Stimulated activated CD4-positive, alpha-beta T cell treated with anti-CD3 and anti-CD28 coated beads, Interleukin-2, amount 100 ng/mL, for 24 hours (primary cell): ENCODE data around the gene ZNF691.
"Not testable (repeated sequence)": the region's sequence is repeated elsewhere in the genome, so short reads cannot be mapped to it uniquely, and the experiment has no call there.

ENCODE experiments used
- DNase-seq, 2 donors: peaks; one replicate each; pipeline ENCODE4 v3.0.0-alpha.2; 2020

The ZNF691 gene

DNA sequence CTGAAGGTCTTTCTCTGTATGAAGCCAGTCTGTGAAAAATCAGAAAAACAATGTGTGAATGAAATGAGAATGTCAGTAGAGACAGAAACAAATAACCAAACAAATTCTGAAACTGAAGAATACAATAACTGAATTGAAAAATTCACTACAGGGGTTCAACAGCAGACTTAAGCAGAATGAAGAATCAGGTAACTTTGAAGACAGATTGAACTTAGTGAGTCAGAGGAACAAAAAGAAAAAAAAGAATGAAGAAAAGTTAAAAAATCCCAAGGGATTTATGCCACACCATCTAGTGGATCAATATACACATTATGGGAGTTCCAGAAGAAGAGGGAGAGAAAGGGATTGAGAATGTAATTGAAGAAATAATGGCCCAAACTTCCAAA is 14.6 kb downstream of the ZNF691 start:
- DNase-seq: no peak

DNA sequence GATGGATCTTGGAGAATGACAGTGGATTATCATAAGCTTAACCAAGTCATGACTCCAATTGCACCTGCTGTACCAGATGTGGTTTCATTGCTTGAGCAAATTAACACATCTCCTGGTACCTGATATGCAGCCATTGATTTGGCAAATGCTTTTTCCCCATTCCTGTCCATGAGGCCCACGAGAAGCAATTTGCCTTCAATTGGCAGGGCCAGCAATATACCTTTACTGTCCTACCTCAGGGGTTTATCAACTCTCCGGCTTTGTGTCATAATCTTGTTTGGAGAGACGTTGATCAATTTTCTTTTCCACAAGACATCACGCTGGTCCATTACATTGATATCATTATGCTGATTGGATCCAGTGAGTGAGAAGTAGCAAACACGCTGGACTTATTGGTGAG is 20.1 kb downstream of the ZNF691 start:
- DNase-seq: no peak

DNA sequence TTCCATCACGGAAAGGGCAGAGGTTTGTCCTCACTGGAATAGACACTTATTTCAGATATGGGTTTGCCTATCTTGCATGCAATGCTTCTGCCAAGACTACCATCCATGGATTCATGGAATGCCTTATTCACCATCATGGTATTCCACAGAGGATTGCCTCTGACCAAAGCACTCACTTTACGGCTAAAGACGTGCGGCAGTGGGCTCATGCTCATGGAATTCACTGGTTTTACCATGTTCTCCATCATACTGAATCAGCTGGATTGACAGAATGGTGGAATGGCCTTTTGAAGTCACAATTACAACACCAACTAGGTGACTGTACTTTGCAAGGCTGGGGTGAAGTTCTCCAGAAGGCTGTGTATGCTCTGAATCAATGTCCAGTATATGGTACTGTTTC is 22.1 kb downstream of the ZNF691 start:
- not testable (repeated sequence) for DNase-seq

DNA sequence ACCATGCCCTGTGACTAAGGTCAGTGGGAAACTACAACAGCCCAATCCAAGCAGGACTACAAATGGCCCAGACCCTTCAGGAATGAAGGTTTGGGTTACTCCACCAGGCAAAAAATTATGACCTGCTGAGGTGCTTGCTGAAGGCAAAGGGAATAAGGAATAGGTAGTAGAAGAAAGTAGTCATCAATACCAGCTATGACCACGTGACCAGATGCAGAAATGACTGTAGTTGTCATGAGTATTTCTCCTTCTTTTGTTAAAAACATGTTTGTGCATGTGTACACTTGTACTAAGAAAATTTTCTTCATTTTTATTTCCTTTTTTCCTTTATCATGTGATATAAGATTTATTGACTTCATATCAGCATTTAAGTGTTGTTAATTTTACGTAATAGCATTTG is 22.8 kb downstream of the ZNF691 start:
- not testable (repeated sequence) for DNase-seq

DNA sequence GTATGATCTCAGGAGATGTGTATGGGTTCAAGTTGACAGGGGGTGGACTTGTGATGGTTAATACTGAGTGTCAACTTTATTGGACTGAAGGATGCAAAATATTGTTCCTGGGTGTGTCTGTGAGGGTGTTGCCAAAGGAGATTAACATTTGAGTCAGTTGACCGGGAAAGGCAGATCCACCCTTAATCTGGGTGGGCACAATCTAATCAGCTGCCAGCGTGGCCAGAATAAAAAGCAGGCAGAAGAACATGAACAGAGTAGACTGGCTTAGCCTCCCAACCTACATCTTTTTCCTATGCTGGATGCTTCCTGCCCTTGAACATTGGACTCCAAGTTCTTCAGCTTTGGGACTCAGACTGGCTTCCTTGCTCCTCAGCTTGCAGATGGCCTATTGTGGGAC is 23.3 kb downstream of the ZNF691 start:
- not testable (repeated sequence) for DNase-seq

DNA sequence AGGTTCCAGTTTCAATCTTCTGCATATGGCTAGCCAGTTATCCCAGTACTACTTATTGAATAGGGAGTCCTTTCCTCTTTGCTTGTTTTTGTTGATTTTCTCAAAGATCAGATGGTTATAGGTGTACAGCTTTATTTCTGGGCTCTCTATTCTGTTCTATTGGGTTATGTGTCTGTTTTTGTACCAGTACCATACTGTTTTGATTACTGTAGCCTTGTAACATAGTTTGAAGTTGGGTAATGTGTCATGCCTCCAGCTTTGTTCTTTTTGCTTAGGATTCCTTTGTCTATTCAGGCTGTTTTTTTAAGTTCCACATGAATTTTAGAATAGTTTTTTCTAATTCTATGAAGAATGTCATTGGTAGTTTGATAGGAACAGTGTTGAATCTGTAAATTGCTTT is 26.7 kb downstream of the ZNF691 start:
- not testable (repeated sequence) for DNase-seq

DNA sequence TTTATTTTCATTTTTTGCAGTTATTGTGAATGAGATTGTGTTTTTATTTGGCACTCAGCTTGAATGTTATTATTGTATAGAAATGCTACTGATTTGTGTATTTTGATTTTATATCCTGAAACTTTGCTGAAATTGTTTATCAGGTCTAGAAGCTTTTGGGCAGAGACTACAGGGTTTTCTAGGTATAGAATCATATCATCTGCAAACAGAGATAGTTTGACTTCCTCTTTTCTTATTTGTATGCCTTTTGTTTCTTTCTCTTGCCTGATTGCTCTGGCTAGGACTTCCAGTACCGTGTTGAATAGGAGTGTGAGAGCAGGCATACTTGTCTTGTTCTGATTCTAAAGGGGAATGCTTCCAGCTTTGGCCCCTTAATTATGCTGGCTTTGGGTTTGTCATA is 27.3 kb downstream of the ZNF691 start:
- DNase-seq: no peak

DNA sequence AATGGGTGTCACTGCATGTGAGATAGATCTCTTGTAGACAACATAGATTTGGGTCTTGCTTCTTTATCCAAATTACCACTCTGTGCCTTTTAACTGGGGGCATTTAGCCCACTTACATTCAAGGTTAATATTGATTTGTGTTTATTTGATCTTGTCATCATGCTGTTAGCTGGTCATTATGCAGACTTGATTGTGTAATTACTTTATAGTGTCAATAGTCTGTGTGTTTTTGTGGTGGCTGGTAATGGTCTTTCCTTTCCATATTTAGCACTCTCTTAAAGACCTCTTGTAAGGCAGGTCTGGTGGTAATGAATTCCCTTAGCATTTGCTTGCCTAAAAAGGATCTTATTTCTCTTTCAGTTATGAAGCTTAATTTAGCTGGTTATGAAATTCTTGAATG is 29.6 kb downstream of the ZNF691 start:
- no peak for DNase-seq

DNA sequence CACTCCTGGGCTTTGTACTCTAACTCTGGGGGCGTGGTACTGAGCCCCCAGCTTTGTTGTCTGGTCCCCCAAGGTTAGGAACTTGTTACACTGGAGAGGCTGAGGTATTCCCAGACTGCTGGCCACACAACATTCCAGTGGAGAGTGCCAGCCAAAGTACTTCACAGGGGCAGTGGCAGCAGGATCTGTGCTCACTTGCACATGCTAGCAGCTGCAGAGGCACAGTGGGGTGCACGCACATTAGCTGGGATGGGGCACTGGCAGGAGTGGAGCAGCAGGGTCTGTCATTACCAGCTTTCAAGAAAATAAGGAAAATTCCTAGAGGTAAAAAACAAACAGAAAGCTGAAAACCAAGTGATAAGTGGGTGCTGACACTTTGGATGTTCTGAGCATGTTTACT is 31.0 kb downstream of the ZNF691 start:
- no peak for DNase-seq

DNA sequence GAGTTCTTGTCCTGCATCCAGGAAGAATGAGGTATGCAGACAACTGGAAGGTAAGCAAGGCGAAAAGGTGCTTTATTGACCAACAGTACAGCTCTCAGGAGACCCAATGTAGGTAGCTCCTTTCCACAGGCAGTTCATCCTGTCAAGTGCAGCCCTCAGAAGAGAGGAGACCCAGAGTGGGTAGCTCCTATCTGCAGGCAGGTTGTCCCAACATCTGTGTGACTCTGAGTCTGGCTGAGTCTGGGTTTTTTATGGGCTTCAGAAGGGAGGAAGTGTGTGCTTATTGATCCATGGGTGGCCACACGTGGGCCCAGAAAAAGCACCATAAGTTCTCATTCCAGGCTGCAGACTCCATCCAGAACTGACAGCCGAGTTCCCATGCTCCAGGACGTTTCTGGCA is 34.0 kb downstream of the ZNF691 start:
- no peak for DNase-seq

DNA sequence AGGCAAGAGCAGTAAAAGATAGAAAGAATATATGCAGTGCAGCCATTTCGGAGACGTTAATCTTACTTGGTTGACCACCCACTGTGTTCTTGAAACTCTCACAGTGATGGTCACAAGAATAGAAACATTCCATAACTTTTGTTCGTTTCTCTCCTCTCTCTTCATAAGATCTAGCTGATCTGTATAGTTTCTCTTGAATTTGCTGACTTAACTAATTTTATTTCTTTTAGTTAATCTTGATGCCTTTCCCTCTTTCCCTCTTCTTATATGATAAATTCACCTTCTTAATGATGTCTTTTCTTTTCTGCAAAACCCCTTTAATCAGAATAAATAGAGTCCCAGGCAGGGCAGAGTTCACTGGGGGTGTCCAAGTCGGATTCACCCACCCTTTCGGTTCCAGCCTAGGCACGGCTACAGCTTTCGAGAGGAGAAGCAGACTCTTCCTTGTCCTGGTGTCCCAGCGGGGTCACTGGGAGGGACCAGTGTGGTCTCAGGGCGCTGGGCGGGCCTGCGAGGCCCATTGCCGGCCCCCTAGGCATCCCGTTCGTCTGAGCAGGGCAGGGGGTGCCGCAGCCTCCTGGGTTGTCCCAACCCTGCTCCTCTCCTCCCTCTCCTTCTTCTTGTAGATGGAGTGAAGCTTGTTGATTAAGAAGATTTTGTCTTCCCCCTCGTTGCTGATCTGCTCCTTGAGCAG is 39.8 kb downstream of the ZNF691 start:
- DNase-seq: no peak

DNA sequence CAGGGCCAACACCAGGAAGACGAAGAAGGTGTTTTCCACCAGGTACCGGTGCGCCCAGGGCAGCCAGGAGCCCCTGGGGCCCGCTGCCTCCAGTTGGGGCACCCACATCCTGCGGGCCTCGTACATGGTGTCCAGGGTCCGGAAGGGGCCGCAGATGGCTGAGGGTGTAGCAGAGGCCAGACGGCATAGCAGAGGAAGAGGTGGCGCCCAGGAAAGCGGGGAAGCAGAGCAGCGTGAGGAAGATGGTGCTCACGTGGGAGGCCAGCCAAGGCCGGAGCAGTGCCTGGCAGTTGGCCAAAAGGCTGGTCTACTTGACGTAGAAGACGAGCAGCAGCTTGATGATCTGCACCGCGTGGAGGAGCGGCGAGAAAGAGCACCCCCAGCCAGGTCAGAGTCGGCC is 40.4 kb downstream of the ZNF691 start:
- no peak for DNase-seq

DNA sequence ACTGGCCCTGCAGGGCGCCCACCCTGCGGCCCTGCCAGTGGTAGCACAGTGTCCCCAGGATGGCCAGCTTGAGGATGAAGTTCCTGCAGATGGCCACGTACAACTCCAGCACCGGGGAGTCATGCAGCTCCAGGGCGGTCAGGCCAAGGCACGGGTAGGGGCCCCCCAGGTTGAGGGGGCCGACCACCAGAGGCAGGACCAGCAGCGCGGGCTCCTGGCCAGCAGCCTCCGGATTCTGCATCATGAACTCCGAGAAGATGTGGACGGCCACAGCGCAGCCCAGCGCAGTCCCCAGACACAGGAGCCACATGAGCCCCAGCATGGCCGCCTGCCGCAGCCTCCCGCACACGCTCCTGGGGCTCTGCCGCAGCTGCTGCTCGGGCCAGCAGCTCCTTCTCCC is 41.0 kb downstream of the ZNF691 start:
- no peak for DNase-seq

DNA sequence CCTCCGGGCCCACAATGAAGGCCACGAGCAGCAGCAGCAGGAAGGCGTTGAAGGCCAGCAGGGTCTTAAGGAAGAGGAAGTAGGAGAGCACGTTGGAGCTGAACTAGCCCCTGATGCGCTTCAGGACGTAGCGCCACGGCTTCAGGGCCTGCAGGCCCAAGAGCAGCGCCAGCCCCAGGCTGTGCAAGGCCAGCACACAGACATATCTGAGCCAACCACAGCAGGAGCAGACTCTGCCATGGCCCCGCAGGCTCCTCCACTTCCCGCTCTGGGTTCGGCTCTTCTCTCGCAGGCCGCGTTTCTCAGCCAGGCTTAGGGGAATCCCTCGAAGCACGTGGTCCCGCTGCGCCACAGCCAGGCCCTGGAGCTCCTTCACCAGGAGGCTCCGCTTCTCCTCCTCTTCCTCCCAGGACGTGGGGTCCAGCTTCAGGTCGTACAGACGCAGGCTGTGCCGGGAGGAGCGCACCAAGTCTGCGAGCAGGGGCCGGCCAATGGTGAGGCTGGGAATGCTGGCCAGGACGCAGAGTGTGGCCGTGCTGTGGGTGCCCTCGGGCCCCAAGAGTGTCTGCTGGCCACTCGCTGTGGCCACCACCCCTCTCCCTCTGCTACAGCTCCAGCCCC is 41.7 kb downstream of the ZNF691 start:
- no peak for DNase-seq

DNA sequence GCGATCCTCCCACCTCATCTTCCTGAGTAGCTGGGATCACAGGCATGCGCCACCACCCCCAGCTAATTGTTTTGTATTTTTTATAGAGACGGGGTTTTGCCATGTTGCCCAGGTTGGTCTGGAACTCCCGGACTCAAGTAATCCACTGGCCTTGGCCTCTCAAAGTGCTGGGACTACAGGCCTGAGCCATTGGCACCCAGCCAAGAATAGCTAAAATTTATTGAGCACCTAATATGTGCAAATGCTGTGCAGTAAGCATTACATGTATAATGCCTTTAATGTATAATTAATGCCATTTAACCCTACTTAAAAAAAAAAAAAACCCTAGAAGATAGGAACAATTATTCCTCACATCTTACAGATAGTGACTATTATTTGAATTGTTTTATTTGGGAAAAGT is 42.9 kb downstream of the ZNF691 start:
- no peak for DNase-seq

DNA sequence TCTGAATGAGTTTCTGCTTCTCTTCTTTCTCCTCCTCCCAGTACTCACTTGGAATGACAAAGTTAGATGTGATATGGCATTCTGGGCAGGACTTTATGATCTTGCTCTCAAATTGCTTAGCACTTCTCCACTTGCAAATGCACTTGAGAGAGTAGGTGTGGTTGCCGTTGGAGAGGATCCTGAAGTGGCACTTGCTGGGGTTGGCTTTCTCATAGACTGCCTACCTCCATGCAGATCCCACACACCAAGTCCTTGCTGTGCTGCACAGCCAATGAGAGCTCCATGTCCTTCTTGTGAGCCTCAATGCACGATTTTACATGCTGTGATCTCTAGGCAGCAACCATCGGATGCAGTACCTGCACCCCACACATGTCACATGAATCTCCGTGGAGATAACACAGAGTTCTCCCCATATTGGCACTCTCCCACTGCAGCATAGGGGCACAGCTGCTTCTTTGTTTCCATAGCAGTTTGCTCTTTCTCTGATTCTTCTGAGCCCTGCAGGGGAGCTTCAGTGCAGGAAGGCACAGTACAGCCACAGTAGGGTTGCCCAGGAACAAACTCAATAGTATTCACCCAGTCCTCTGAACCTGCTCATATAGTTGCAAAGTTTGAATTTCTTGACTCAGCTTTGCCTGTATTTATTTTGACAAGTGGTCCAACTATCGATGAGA is 45.2 kb downstream of the ZNF691 start:
- no peak for DNase-seq

DNA sequence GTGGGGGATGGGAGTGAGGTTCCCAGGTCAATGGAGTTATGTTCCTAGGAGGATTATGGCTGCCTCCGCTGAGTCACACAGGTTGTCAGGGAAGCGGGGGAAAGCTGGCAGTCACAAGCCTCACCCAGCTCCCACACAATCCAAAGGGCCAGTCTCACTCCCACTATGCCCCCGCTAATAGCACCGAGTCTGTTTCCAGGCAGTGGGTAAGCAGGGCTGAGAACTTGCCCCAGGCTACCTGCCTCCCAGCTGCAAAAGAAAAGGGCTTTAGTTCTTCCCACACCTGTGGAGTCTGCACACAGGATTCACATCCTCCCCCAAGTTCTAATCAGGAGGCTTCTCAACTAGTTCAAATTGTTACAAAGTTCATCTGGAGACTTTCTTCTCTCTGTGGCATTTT is 53.5 kb downstream of the ZNF691 start:
- not testable (repeated sequence) for DNase-seq
